HG03575 (cell line): Measurements from ENCODE around the gene RET.

Experiments used
- ATAC-seq: cut with Tn5 transposase; IDR thresholded peaks from one replicate; pipeline ENCODE4 v1.9.1; 2021; ENCODE audit not compliant: unreplicated experiment, insufficient number of reproducible peaks, low FRiP score; ENCODE audit errors: extremely low read depth

The RET gene

GRCh38 chr10:43114743-43115611 is 38.1 kb downstream of the RET start:
- ATAC-seq = no peak

GRCh38 chr10:43115881-43116595 is 39.2 kb downstream of the RET start:
- no peak for ATAC-seq

- no peak for ATAC-seq
These were observed 39.7 kb downstream of the RET start for GRCh38 chr10:43116596-43116995.

- ATAC-seq = no peak
These were observed 40.3 kb downstream of the RET start for GRCh38 chr10:43117031-43117776.

- no peak for ATAC-seq
These were observed 41.1 kb downstream of the RET start for GRCh38 chr10:43117777-43118583.

GRCh38 chr10:43118631-43119415 is 42.0 kb downstream of the RET start:
- ATAC-seq = no peak

- no peak for ATAC-seq
These were observed 42.7 kb downstream of the RET start for GRCh38 chr10:43119416-43120115.

GRCh38 chr10:43120116-43120928 is 43.5 kb downstream of the RET start:
- no peak for ATAC-seq

- ATAC-seq = peak; percentile 89
These were observed 44.1 kb downstream of the RET start for GRCh38 chr10:43120929-43121314.

GRCh38 chr10:43121444-43121843 is 44.6 kb downstream of the RET start:
- ATAC-seq = no peak

GRCh38 chr10:43122096-43122495 is 45.2 kb downstream of the RET start:
- ATAC-seq = no peak

- no peak for ATAC-seq
These were observed 46.0 kb downstream of the RET start for GRCh38 chr10:43122826-43123225.

GRCh38 chr10:43123361-43124093 is 46.7 kb downstream of the RET start:
- ATAC-seq = no peak

- no peak for ATAC-seq
These were observed 47.2 kb downstream of the RET start for GRCh38 chr10:43124094-43124521.

- ATAC-seq = no peak
These were observed 47.9 kb downstream of the RET start for GRCh38 chr10:43124574-43125273.
